RWPE1 (cell line): ENCODE results near the gene DDX1.
"Not testable (repeated sequence)": the region's sequence is repeated elsewhere in the genome, so short reads cannot be mapped to it uniquely, and the experiment has no call there.

Experiments used
- CTCF ChIA-PET: fragments of 350-600 bp; sonication (Branson Sonifier 250); formaldehyde crosslinking; extraction: SDS; loops from one replicate; lab custom pipeline; 2021; lab: Yijun Ruan, JAX
- POLR2A ChIA-PET: fragments of 400-600 bp; formaldehyde crosslinking; extraction: SDS; loops from one replicate; lab custom pipeline; 2020; ENCODE audit warnings: antibody characterized with exemption; ENCODE audit not compliant: low non-redundant PET; lab: Yijun Ruan, JAX
- DNase-seq: peaks from one replicate; pipeline ENCODE4 v3.0.0; 2012; ENCODE audit warnings: low spot score
- H3K27ac ChIP-seq: fragments of 450-650 bp; 2 replicates; pipeline ENCODE4 v1.5.1; 2017
- TF ChIP-seq, protein P1 (sequence below): fragments of 450-650 bp; conservative IDR thresholded peaks from 2 replicates; pipeline ENCODE4 v1.5.1; 2017; ENCODE audit warnings: low read depth, mild to moderate bottlenecking

Gene DDX1

DNA sequence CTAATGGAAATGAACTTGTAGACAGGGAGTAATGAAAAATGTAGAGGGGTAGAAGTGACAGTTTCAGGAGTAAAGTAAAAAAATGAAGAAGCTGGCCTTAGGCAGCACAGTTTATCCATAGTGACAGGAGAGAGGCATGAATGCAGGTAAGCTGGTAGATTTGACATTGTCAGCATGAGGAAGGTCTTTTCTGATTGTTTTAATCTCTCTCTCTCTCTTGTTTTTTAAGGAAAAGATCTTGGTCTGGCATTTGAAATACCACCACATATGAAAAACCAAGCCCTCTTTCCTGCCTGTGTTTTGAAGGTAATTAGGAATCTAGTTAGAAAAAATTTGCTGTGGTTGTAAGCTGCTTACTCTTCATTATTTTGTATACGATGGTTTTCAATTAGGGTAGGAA lies 14.1 kb downstream of the DDX1 start:
- ChIA-PET CTCF (no interaction called here), POLR2A (no interaction called here)
- H3K27ac ChIP-seq: no peak overlapping the region
- TF ChIP-seq, protein P1, sequence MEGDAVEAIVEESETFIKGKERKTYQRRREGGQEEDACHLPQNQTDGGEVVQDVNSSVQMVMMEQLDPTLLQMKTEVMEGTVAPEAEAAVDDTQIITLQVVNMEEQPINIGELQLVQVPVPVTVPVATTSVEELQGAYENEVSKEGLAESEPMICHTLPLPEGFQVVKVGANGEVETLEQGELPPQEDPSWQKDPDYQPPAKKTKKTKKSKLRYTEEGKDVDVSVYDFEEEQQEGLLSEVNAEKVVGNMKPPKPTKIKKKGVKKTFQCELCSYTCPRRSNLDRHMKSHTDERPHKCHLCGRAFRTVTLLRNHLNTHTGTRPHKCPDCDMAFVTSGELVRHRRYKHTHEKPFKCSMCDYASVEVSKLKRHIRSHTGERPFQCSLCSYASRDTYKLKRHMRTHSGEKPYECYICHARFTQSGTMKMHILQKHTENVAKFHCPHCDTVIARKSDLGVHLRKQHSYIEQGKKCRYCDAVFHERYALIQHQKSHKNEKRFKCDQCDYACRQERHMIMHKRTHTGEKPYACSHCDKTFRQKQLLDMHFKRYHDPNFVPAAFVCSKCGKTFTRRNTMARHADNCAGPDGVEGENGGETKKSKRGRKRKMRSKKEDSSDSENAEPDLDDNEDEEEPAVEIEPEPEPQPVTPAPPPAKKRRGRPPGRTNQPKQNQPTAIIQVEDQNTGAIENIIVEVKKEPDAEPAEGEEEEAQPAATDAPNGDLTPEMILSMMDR: no peak
- DNase-seq: no peak

DNA sequence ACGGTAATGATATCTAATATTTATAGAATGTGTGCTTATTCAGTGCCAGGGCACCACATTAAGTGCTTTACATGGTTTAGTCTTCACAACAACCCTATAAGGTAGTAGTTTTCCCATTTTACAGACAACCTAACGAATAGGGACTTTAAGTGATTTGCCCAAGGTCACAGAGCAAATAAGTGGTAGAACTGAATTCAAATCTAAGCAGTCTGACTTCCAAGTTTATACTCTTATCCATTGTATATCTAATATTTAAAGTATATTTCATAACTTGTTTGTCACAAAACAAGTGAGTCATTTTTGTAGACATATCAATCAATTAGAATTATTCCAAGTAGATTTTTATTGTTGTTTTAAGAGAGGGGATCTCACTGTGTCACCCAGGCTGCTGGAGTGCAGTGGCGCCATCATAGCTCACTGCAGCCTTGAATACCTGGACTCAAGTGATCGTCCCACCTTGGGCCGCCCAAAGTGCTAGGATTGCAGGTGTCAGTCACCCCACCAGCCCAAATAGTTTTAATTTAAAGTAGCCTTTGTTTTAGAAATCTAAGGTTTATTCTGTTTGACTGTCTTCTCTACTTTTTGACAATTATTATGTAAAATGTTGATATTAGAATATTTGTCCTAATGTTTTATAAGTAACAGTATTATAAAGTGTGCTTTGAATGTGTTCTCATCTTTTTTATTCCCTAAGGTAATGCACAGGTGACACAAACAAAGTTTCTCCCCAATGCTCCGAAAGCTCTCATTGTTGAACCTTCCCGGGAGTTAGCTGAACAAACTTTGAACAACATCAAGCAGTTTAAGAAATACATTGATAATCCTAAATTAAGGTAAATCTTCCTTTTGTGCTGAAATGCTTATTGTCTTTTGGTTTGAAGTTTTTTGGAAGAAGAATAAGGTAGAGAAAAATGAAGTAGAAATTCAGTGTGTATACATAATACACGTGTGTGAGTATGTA lies 15.1 kb downstream of the DDX1 start:
- H3K27ac ChIP-seq: no peak overlapping the region
- ChIA-PET CTCF (no interaction called here), POLR2A (no interaction called here)
- TF ChIP-seq, protein P1: no peak
- DNase-seq: no peak

DNA sequence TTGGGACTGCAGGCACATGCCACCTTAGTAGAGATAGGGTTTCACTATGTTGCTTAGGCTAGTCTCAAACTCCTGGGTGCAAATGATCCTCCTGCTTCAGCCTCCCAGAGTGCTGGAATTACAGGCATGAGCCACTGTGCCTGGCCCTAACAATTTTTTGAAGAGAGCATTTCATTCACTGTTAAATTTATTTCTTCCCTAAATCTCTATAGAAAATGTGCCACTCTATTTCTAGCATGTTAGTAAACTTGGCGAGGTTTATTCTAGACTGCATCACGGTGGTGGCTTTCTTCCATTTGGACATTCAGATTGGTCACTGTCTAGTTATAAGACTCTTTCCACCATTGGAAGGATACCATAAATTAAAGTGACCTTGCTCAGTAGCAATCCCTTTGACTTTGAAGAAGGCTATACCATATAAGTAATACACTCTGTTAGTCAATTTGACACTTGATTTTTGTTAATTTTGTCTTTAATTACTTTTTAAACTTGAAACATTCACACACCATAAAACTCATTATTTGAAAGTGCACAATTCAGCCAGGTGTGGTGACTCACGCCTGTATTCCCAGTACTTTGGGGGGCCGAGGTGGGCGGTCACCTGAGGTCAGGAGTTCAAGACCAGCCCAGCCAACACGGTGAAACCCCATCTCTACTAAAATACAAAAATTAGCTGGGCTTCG lies 16.2 kb downstream of the DDX1 start:
- ChIA-PET CTCF (no interaction called here), POLR2A (no interaction called here)
- no peak overlapping the region for H3K27ac ChIP-seq
- TF ChIP-seq, protein P1: no peak
- DNase-seq: no peak

DNA sequence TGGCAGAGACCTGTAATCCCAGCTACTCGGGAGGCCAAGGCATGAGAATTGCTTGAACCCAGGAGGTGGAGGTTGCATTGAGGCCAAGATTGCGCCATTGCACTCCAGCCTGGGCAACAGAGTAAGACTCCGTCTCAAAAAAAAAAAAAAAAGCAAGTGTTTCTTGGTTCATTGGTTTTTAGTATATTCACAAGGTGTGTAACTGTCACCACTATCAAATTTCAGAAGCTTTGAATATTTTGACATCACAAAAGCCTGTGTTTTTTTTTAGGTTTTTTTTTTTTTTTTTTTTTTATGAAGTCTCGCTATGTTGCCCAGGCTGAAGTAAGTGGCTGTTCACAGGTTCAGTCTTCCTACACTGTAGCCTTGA lies 16.7 kb downstream of the DDX1 start:
- TF ChIP-seq, protein P1: no peak
- no peak overlapping the region for H3K27ac ChIP-seq
- ChIA-PET POLR2A (no interaction called here), CTCF (interaction anchor here (0.6 kb wide), 1 partner anchor 938 kb away, joined by 3 read pairs; no protein-coding TSS in a partner anchor)
- no peak for DNase-seq

DNA sequence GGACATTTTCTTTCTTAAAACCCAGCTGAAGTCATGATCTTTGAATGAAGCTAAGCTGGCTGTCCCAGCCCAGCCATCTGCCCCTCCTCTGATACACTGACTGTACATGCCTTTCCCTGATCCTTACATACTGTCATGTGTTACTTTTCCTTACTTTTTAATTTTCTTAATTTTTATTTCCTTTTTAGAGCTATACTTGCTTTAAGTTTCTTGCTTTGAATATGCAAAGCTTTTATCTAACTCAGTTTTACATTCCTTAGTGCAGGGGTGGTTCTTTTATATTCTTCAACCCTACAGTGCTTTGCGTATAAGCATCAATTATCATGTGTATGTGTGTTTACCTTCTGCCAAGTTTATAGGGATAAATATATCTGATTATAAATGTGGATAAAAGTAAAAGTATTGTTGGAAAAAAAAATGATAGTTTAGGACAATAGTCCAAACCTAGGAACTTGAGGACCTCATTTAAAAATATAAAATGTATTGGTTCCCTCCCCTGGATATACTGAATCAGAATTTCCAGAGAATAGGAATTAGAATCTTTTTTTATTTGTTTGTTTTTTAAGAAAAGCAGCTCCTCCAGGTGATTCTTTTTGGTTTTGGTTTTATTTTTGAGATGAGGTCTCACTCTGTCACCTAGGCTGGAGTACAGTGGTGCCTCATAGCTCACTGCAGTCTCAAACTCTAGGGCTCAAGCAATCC lies 17.8 kb downstream of the DDX1 start:
- no peak overlapping the region for H3K27ac ChIP-seq
- POLR2A ChIA-PET: no interaction called here
- no peak for DNase-seq
- TF ChIP-seq, protein P1: no peak
- CTCF ChIA-PET: no interaction called here

DNA sequence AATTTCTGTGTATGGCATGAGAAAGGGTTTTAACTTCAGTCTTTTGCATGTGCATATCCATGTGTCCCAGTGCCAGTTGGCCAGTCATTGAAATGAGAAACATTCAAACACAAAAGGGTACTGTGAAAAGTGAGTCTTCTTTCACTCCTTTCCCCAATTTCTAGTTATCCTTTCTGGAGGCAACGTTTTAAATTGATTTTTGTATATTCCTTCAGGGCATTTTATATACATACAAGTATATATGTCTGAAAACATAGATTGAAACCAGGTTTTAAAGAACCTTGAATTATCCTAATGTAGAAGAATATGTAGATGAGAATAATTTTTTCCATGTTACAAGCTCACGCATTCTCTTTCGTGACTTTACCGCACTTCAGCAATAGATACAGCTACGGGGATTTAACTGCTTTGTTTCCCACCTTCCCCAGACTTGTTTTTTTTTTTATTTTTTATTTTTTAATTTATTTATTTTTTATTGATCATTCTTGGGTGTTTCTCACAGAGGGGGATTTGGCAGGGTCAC lies 18.8 kb downstream of the DDX1 start:
- H3K27ac ChIP-seq: no peak overlapping the region
- CTCF ChIA-PET: no interaction called here
- POLR2A ChIA-PET: no interaction called here
- TF ChIP-seq, protein P1: no peak
- no peak for DNase-seq

DNA sequence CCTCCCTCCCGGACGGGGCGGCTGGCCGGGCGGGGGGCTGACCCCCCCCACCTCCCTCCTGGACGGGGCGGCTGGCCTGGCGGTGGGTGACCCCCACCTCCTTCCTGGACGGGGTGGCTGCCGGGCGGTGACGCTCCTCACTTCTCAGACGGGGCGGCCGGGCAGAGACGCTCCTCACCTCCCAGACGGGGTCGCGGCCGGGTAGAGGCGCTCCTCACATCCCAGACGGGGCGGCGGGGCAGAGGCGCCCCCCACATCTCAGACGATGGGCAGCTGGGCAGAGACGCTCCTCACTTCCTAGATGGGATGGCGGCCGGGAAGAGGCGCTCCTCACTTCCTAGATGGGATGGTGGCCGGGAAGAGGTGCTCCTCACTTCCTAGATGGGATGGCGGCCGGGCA lies 20.4 kb downstream of the DDX1 start:
- DNase-seq, CTCF ChIA-PET, H3K27ac ChIP-seq, POLR2A ChIA-PET: not testable (repeated sequence)
